Stimulated activated naive CD8-positive, alpha-beta T cell treated with anti-CD3 and anti-CD28 coated beads, Interleukin-15, Interleukin-2, amounts not matched to agents 100 ng/mL and 50 ng/mL, for 24 hours (primary cell): Measurements from ENCODE around the gene PSMA8.
A peak's percentile ranks its signal among the peaks of the same experiment; 100 is the strongest.
"Not testable (repeated sequence)": the region's sequence is repeated elsewhere in the genome, so short reads cannot be mapped to it uniquely, and the experiment has no call there.

Experiments used
- H3K27ac Mint-ChIP-seq: one replicate; pipeline ENCODE4 v1.8.0; 2021; ENCODE audit warnings: mild to moderate bottlenecking, mixed read lengths
- H3K27me3 Mint-ChIP-seq: one replicate; pipeline ENCODE4 v1.8.0; 2021; ENCODE audit warnings: mixed read lengths
- H3K36me3 Mint-ChIP-seq: one replicate; pipeline ENCODE4 v1.8.0; 2021; ENCODE audit warnings: low read depth, mixed read lengths
- H3K4me1 Mint-ChIP-seq: one replicate; pipeline ENCODE4 v1.8.0; 2021; ENCODE audit warnings: low read depth, mixed read lengths
- H3K4me3 Mint-ChIP-seq: one replicate; pipeline ENCODE4 v1.8.0; 2021; ENCODE audit warnings: mild to moderate bottlenecking, mixed read lengths
- H3K9me3 Mint-ChIP-seq: one replicate; pipeline ENCODE4 v1.8.0; 2021; ENCODE audit warnings: mixed read lengths

PSMA8 gene

GRCh38 chr18:26205318-26205717 is 71.6 kb downstream of the PSMA8 start:
- H3K36me3 Mint-ChIP-seq = no peaks in the 10 kb centered on the region
- no peaks in the 10 kb centered on the region for H3K9me3 Mint-ChIP-seq
- H3K4me1 Mint-ChIP-seq = no peaks in the 10 kb centered on the region
- H3K4me3 Mint-ChIP-seq = no peak overlapping the region
- no peak overlapping the region for H3K27ac Mint-ChIP-seq
- H3K27me3 Mint-ChIP-seq = peaks cover 3% of the 10 kb centered on the region

GRCh38 chr18:26206488-26206887 is 72.8 kb downstream of the PSMA8 start:
- H3K4me1 Mint-ChIP-seq = no peaks in the 10 kb centered on the region
- H3K27me3 Mint-ChIP-seq = peaks cover 3% of the 10 kb centered on the region
- H3K9me3 Mint-ChIP-seq = no peaks in the 10 kb centered on the region
- H3K27ac Mint-ChIP-seq = no peak overlapping the region
- H3K4me3 Mint-ChIP-seq = no peak overlapping the region
- H3K36me3 Mint-ChIP-seq = no peaks in the 10 kb centered on the region

- H3K36me3 Mint-ChIP-seq = no peaks in the 10 kb centered on the region
- H3K4me1 Mint-ChIP-seq = no peaks in the 10 kb centered on the region
- peaks cover 3% of the 10 kb centered on the region for H3K27me3 Mint-ChIP-seq
- no peak overlapping the region for H3K4me3 Mint-ChIP-seq
- H3K9me3 Mint-ChIP-seq = no peaks in the 10 kb centered on the region
- H3K27ac Mint-ChIP-seq = no peak overlapping the region
Measured at GRCh38 chr18:26207937-26208336, 74.3 kb downstream of the PSMA8 start.

- Mint-ChIP-seq H3K4me3 (no peak overlapping the region), H3K27me3 (peaks cover 3% of the 10 kb centered on the region), H3K27ac (no peak overlapping the region), H3K36me3 (no peaks in the 10 kb centered on the region), H3K4me1 (no peaks in the 10 kb centered on the region), H3K9me3 (no peaks in the 10 kb centered on the region)
Measured at GRCh38 chr18:26208977-26209376, 75.3 kb downstream of the PSMA8 start.

- peaks cover 11% of the 10 kb centered on the region for H3K4me1 Mint-ChIP-seq
- H3K27ac Mint-ChIP-seq = no peak overlapping the region
- no peaks in the 10 kb centered on the region for H3K36me3 Mint-ChIP-seq
- H3K4me3 Mint-ChIP-seq = no peak overlapping the region
- H3K9me3 Mint-ChIP-seq = no peaks in the 10 kb centered on the region
- H3K27me3 Mint-ChIP-seq = peaks cover 1% of the 10 kb centered on the region
Measured at GRCh38 chr18:26210147-26210546, 76.5 kb downstream of the PSMA8 start.

GRCh38 chr18:26215247-26215970 is 81.7 kb downstream of the PSMA8 start:
- H3K27ac Mint-ChIP-seq = peak overlapping the region; percentile 93
- H3K36me3 Mint-ChIP-seq = no peaks in the 10 kb centered on the region
- H3K27me3 Mint-ChIP-seq = no peaks in the 10 kb centered on the region
- peak overlapping the region; percentile 83 for H3K4me3 Mint-ChIP-seq
- peaks cover 27% of the 10 kb centered on the region for H3K4me1 Mint-ChIP-seq
- no peaks in the 10 kb centered on the region for H3K9me3 Mint-ChIP-seq

- Mint-ChIP-seq H3K4me3 (peak overlapping the region; percentile 95), H3K27me3 (no peaks in the 10 kb centered on the region), H3K27ac (no peak overlapping the region), H3K4me1 (peaks cover 33% of the 10 kb centered on the region), H3K36me3 (peaks cover 6% of the 10 kb centered on the region), H3K9me3 (no peaks in the 10 kb centered on the region)
Measured at GRCh38 chr18:26225022-26225693, 91.5 kb downstream of the PSMA8 start.

- H3K36me3 Mint-ChIP-seq = peaks cover 10% of the 10 kb centered on the region
- H3K27me3 Mint-ChIP-seq = no peaks in the 10 kb centered on the region
- H3K4me3 Mint-ChIP-seq = peak overlapping the region; percentile 95
- peak overlapping the region; percentile 92 for H3K27ac Mint-ChIP-seq
- peaks cover 37% of the 10 kb centered on the region for H3K4me1 Mint-ChIP-seq
- H3K9me3 Mint-ChIP-seq = no peaks in the 10 kb centered on the region
Measured at GRCh38 chr18:26225915-26226228, 92.2 kb downstream of the PSMA8 start.

GRCh38 chr18:26226229-26227050 is 92.8 kb downstream of the PSMA8 start, which contains the start of gene TAF4B:
TAF4B (plus strand) TSS chr18:26226445; CDS start chr18:26226934, 489 bp downstream.
- no peaks in the 10 kb centered on the region for H3K27me3 Mint-ChIP-seq
- no peaks in the 10 kb centered on the region for H3K9me3 Mint-ChIP-seq
- H3K27ac Mint-ChIP-seq = peak within 1 kb of the TSS; percentile 92
- H3K36me3 Mint-ChIP-seq = peaks cover 12% of the 10 kb centered on the region
- H3K4me3 Mint-ChIP-seq = peak within 1 kb of the TSS; percentile 95
- H3K4me1 Mint-ChIP-seq = peaks cover 37% of the 10 kb centered on the region

- Mint-ChIP-seq H3K9me3 (no peaks in the 10 kb centered on the region), H3K27ac (peak overlapping the region; percentile 88), H3K36me3 (peaks cover 14% of the 10 kb centered on the region), H3K4me3 (peak overlapping the region; percentile 95), H3K27me3 (no peaks in the 10 kb centered on the region), H3K4me1 (peaks cover 37% of the 10 kb centered on the region)
Measured at GRCh38 chr18:26227051-26227670, 93.5 kb downstream of the PSMA8 start.

GRCh38 chr18:26228562-26229260 is 95.0 kb downstream of the PSMA8 start:
- H3K27ac Mint-ChIP-seq = no peak overlapping the region
- peaks cover 14% of the 10 kb centered on the region for H3K36me3 Mint-ChIP-seq
- H3K27me3 Mint-ChIP-seq = no peaks in the 10 kb centered on the region
- H3K9me3 Mint-ChIP-seq = no peaks in the 10 kb centered on the region
- H3K4me3 Mint-ChIP-seq = peak overlapping the region; percentile 95
- H3K4me1 Mint-ChIP-seq = peaks cover 49% of the 10 kb centered on the region

GRCh38 chr18:26230497-26230896 is 96.8 kb downstream of the PSMA8 start:
- Mint-ChIP-seq H3K9me3 (no peaks in the 10 kb centered on the region), H3K27me3 (no peaks in the 10 kb centered on the region), H3K27ac (no peak overlapping the region)

GRCh38 chr18:26233208-26233607 is 99.5 kb downstream of the PSMA8 start:
- Mint-ChIP-seq H3K27me3 (no peaks in the 10 kb centered on the region), H3K27ac (no peak overlapping the region), H3K4me3 (no peak overlapping the region), H3K9me3 (no peaks in the 10 kb centered on the region), H3K4me1 (peaks cover 48% of the 10 kb centered on the region), H3K36me3 (peaks cover 15% of the 10 kb centered on the region)

More at GRCh38 chr18:26230497-26230896, 96.8 kb downstream of the PSMA8 start:
- Mint-ChIP-seq H3K4me1 (peaks cover 62% of the 10 kb centered on the region), H3K36me3 (peaks cover 14% of the 10 kb centered on the region), H3K4me3 (no peak overlapping the region)

- H3K4me1 Mint-ChIP-seq = peaks cover 32% of the 10 kb centered on the region
- not testable (repeated sequence) for H3K27me3 Mint-ChIP-seq, H3K9me3 Mint-ChIP-seq, H3K4me3 Mint-ChIP-seq, H3K27ac Mint-ChIP-seq
- peaks cover 13% of the 10 kb centered on the region for H3K36me3 Mint-ChIP-seq
Measured at GRCh38 chr18:26237363-26237762, 103.7 kb downstream of the PSMA8 start.
